Mucosa of stomach (tissue), 1 donor: ENCODE results near the gene RPLP2.

Source experiments
- H3K27me3 ChIP-seq: one replicate; pipeline ENCODE4 v1.7.0; 2013; ENCODE audit warnings: mild to moderate bottlenecking, low read length; ENCODE audit not compliant: control insufficient read depth, insufficient read depth
- H3K36me3 ChIP-seq: one replicate; pipeline ENCODE4 v1.7.0; 2013; ENCODE audit warnings: low read length; ENCODE audit not compliant: control insufficient read depth, insufficient read depth
- H3K4me1 ChIP-seq: one replicate; pipeline ENCODE4 v1.7.0; 2013; ENCODE audit warnings: mild to moderate bottlenecking, low read length; ENCODE audit not compliant: control insufficient read depth, insufficient read depth
- H3K4me3 ChIP-seq: one replicate; pipeline ENCODE4 v1.7.0; 2013; ENCODE audit warnings: low read length
- H3K9ac ChIP-seq: one replicate; pipeline ENCODE4 v1.7.0; 2013; ENCODE audit warnings: mild to moderate bottlenecking, low read length, moderate library complexity
- H3K9me3 ChIP-seq: one replicate; pipeline ENCODE4 v1.7.0; 2013; ENCODE audit warnings: mild to moderate bottlenecking, low read length, moderate library complexity; ENCODE audit not compliant: control insufficient read depth
- donor health status: Pancreatic carcinoma.

The RPLP2 gene

DNA sequence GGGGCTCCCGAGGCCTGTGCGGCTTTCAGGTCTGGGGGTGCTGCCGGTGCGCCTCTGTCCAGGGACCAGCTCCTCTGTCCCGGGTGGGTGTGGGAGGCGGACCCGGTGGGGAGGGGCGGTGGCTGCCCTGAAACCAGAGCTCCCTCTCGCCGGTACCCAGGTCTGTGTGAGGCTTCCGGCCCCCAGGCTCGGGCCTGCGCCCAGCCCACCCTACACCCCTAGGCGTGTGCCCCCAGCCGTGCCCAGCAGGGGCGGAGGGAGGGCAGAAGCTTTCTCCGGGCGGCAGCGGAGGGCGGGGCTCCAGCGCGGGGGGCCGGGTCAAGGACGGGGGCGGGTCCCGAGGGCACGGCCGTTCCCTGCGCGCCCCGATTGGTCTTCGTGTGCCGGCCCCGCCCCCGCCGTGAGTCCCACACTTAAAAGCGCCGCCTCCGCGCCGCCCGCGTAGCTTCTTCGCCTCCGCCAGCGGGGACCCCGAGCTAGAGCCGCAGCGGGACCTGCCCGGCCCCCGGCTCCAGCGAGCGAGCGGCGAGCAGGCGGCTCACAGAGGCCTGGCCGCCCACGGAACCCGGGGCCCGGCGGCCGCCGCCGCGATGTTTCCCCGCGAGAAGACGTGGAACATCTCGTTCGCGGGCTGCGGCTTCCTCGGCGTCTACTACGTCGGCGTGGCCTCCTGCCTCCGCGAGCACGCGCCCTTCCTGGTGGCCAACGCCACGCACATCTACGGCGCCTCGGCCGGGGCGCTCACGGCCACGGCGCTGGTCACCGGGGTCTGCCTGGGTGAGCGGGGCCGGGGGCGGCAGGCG is 9.6 kb downstream of the RPLP2 start:
- Histone ChIP-seq H3K4me1 (peaks cover 49% of the 10 kb centered on the region), H3K4me3 (peak overlapping the region; percentile 84), H3K36me3 (no peaks in the 10 kb centered on the region), H3K9ac (peak overlapping the region; percentile 96), H3K27me3 (no peaks in the 10 kb centered on the region), H3K9me3 (no peaks in the 10 kb centered on the region)

GRCh38 chr11:819943-820649 is 10.3 kb downstream of the RPLP2 start:
- Histone ChIP-seq H3K4me1 (peaks cover 56% of the 10 kb centered on the region), H3K4me3 (peak overlapping the region; percentile 84), H3K36me3 (no peaks in the 10 kb centered on the region), H3K27me3 (no peaks in the 10 kb centered on the region), H3K9me3 (no peaks in the 10 kb centered on the region), H3K9ac (peak overlapping the region; percentile 85)

DNA sequence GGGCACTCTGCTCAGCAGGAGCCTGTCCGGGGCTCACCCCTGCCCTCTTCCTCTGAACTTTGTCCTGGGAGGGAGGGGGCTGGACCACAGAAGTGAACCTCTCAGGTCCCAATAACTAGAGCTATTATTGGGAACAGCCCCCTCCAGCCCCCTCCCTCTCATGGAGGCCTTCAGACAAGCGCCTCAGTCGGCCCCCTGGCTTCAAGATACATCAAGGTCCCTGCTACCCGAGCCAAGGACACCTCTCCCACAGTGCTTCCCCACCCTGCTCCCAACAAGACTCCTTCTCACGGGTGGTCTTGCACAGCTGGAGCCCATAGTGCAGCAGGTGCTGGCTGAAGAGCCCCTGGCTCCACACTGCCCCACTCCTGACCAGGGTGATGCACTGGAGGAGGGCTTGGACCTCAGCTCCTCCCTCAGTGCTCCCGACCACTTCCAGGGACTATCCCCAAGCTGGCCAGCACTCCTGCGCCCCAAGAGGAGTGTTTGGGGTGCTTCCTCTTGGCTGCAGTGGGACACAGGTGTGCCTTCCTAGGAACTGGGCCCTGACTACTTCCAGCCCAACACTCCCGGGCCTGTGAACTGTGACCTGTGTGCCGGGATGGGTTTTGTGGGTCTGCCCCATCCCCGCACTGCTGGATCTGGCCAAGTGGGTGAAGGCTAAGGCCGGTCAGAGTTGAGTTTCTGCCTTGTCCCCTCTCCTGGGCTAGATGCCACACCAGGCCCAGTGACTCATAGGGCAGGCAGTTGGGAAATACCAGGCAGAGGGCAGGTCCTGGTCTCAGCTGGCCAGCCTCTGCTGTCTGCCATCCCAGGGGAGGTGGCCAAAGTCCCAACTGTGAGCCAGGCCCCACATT is 11.1 kb downstream of the RPLP2 start:
- peak overlapping the region; percentile 85 for H3K9ac ChIP-seq
- H3K36me3 ChIP-seq, result no peaks in the 10 kb centered on the region
- no peaks in the 10 kb centered on the region for H3K27me3 ChIP-seq
- peaks cover 63% of the 10 kb centered on the region for H3K4me1 ChIP-seq
- peak overlapping the region; percentile 84 for H3K4me3 ChIP-seq
- no peaks in the 10 kb centered on the region for H3K9me3 ChIP-seq

GRCh38 chr11:821512-822371 is 12.0 kb downstream of the RPLP2 start:
- H3K36me3 ChIP-seq, result no peaks in the 10 kb centered on the region
- no peak overlapping the region for H3K4me3 ChIP-seq
- H3K27me3 ChIP-seq, result no peaks in the 10 kb centered on the region
- H3K4me1 ChIP-seq, result peaks cover 71% of the 10 kb centered on the region
- H3K9ac ChIP-seq, result peak overlapping the region; percentile 18
- H3K9me3 ChIP-seq, result no peaks in the 10 kb centered on the region

DNA sequence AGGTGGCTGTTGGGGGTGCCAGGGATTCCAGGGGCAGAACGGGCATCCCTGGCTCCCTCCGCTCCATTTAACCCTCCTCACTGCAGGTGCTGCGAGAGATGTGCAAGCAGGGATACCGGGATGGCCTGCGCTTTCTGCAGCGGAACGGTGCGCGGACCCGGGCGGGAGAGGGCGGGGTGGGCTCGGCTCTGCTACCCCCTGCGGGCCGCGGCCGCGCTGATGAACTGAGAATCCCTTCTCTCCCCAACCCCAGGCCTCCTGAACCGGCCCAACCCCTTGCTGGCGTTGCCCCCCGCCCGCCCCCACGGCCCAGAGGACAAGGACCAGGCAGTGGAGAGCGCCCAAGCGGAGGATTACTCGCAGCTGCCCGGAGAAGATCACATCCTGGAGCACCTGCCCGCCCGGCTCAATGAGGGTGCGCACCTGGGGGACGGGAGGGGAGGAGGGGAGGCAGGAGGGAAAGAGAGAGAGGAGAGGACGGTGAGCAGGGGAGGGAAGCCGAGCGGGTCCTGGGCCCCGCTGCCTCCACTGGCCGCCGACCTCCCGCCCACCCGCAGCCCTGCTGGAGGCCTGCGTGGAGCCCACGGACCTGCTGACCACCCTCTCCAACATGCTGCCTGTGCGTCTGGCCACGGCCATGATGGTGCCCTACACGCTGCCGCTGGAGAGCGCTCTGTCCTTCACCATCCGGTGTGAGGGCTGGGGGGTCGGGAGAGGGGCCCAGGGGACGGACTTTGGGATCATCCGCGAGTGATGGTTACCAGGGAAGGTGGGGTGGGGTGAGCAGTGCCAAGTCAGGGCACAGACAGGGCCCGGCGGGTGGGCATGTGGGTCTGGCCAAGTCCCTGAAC is 13.9 kb downstream of the RPLP2 start:
- Histone ChIP-seq H3K27me3 (peaks cover 8% of the 10 kb centered on the region), H3K4me3 (no peak overlapping the region), H3K36me3 (no peaks in the 10 kb centered on the region), H3K4me1 (peaks cover 80% of the 10 kb centered on the region), H3K9me3 (no peaks in the 10 kb centered on the region), H3K9ac (no peak overlapping the region)

- H3K9ac ChIP-seq, result peak overlapping the region; percentile 89
- peaks cover 84% of the 10 kb centered on the region for H3K4me1 ChIP-seq
- peaks cover 8% of the 10 kb centered on the region for H3K27me3 ChIP-seq
- no peaks in the 10 kb centered on the region for H3K9me3 ChIP-seq
- no peak overlapping the region for H3K4me3 ChIP-seq
- H3K36me3 ChIP-seq, result no peaks in the 10 kb centered on the region
These were observed 14.6 kb downstream of the RPLP2 start for GRCh38 chr11:824292-824880.

GRCh38 chr11:824942-825341 is 15.2 kb downstream of the RPLP2 start:
- Histone ChIP-seq H3K27me3 (peaks cover 8% of the 10 kb centered on the region), H3K36me3 (no peaks in the 10 kb centered on the region), H3K9me3 (no peaks in the 10 kb centered on the region), H3K4me3 (no peak overlapping the region), H3K4me1 (peaks cover 90% of the 10 kb centered on the region), H3K9ac (peak overlapping the region; percentile 89)

DNA sequence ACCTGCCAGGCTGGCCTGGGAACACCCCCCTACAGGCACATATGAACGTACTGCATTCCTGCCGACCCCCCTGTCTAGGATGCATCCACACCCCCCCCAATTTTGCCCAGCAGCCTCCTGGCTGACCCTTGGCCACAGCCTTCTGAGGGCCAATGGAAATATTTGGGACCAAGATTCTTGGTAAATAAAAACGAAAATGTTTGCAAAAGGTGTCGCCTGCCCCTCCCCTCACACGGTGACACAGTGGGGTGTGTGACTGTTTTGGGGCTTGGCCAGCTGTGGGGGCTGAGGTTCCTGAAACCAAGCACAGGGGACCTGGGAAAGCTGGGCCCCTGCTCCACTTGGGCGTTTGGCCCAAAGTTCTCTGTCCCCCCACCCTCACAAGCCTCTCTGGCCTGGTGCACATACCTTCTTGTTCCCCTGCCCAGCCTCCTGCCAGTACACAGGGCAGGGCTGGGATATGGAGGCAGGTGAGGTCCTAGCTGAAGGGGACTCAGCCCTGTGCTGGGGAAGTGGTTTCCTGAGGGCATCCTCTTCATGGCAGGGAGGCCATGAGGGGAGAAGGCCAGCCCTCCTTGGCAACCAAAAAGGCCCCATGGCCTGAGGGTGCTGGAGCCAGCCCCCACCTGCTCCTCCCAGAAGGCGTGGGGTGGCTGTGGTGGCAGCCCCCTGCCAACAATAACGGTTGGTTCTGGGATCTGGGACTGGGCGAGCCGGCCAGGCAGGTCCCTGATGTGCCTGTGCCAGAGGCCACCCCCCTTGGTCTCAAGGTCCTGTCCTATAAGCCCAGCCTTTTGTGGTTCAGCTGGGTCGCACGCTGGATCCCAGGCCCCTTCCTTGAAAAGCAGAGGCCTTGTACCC is 15.8 kb downstream of the RPLP2 start:
- no peak overlapping the region for H3K4me3 ChIP-seq
- H3K4me1 ChIP-seq, result peaks cover 91% of the 10 kb centered on the region
- H3K9me3 ChIP-seq, result no peaks in the 10 kb centered on the region
- H3K36me3 ChIP-seq, result no peaks in the 10 kb centered on the region
- peaks cover 12% of the 10 kb centered on the region for H3K27me3 ChIP-seq
- peak overlapping the region; percentile 89 for H3K9ac ChIP-seq

DNA sequence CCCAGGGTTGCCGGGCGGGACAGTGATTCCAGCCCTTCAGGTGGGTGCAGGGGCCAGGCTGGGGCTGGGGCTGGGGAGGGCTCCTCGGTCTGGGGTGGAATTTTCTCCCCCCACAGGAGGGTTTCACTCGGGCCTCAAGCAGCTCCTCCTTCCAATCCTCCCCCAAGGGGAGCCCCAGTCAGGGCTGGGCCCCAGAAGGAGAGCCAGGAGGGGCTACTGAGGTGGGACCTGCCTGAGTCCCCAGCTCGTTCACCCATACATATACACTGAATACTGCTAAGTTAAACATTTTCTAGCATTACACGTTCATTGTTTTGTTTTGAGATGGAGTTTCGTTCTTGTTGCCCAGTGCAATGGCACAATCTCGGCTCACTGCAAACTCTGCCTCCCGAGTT is 16.5 kb downstream of the RPLP2 start:
- Histone ChIP-seq H3K27me3 (peaks cover 18% of the 10 kb centered on the region), H3K9ac (peak overlapping the region; percentile 89), H3K36me3 (no peaks in the 10 kb centered on the region), H3K9me3 (no peaks in the 10 kb centered on the region), H3K4me1 (peaks cover 91% of the 10 kb centered on the region), H3K4me3 (no peak overlapping the region)

- Histone ChIP-seq H3K27me3 (peaks cover 19% of the 10 kb centered on the region), H3K36me3 (no peaks in the 10 kb centered on the region), H3K9me3 (no peaks in the 10 kb centered on the region), H3K4me1 (peaks cover 91% of the 10 kb centered on the region), H3K9ac (peak overlapping the region; percentile 89), H3K4me3 (no peak overlapping the region)
These were observed 17.0 kb downstream of the RPLP2 start for GRCh38 chr11:826836-827145.
